HFFc6 (cell line): ENCODE measurements around the gene BHLHE41. TPM values are rescaled to one million over a fixed set of nuclear protein-coding genes. Genes with fewer than 3 reads are reported as not detected.

Source experiments
- DNase-seq: peaks from one replicate; pipeline ENCODE4 v3.0.0-alpha.2; 2018
- H3K27ac Mint-ChIP-seq: 2 replicates; pipeline ENCODE4 v1.8.0; 2020; ENCODE audit warnings: mild to moderate bottlenecking, mixed read lengths
- H3K27me3 Mint-ChIP-seq: 2 replicates; pipeline ENCODE4 v1.8.0; 2021; ENCODE audit warnings: mild to moderate bottlenecking, moderate library complexity, mixed read lengths; ENCODE audit not compliant: insufficient read depth
- H3K36me3 Mint-ChIP-seq: 2 replicates; pipeline ENCODE4 v1.8.0; 2021; ENCODE audit warnings: low read depth, mixed read lengths
- H3K4me1 Mint-ChIP-seq: 2 replicates; pipeline ENCODE4 v1.8.0; 2020; ENCODE audit warnings: low read depth, mixed read lengths
- H3K4me3 Mint-ChIP-seq: 2 replicates; pipeline ENCODE4 v1.8.0; 2020; ENCODE audit warnings: mild to moderate bottlenecking, moderate library complexity, mixed read lengths
- H3K9me3 Mint-ChIP-seq: 2 replicates; pipeline ENCODE4 v1.8.0; 2020; ENCODE audit warnings: mild to moderate bottlenecking, mixed read lengths
- CTCF ChIP-seq: fragments of 200-600 bp; sonication (generic); IDR thresholded peaks from 2 replicates; pipeline ENCODE4 v1.5.0; 2021; ENCODE audit warnings: antibody characterized with exemption, mild to moderate bottlenecking
- total RNA-seq, 6 experiments: library from RNA; stranded (reverse); fragmentation: NEBNext Ultra II Directional; extraction: Animal tissue kit (Norgen Biotek cat#: 25700); gene quantifications; 2 replicates in 1 of 6; 3 replicates in 5 of 6; pipeline ENCODE4 v1.2.3, GENCODE V29; 2021

The BHLHE41 gene
- total RNA-seq, 6 experiments from 2014 or later, result 12.3 to 17.6 (median 13.8) TPM

DNA sequence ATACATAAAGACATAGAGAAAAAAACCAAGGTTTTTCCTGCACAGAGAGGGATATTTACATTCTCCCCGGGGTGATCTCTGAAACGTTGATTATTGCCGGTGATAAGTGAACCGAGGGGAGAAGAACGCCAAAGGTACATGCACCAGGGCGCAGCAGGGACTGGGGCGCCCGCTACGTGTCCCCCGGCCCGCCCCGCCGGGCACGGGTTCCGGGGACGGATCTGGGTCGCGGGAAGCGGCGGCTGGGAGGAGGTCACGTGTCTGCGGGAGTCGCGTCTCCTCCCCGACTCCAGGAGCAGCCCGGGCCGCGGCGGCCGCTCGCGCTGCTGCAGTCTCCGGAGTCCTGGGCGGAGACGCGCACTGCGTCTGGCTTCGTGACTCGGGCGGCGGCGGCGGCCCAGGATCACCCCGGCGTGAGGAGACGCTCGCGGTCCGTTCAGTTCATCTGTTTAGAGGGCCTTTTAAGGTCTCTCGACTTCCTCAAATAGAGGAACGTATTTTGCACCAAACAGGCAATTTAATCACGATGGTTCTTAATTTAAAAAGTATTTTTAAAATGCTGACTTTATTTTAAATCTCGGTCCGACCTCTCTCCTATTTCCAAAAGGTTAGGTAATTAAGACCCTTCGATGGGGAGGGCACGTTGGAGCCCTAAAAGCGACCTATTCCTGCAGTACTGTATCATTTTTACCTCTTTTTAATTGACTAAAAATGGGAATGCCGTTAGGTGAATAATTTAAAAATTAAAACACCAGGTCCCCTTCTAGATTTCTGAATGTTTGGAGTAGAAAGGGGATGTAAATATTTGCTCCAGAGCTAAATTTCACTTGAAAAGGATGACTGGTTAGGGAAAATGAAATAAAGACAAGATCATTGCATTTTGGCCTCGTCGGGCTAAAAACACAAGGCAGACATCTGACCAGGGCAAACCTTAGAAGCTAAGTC is 1.8 kb upstream of the BHLHE41 start:
- Mint-ChIP-seq H3K9me3 (no peaks in the 10 kb centered on the region), H3K27ac (peak overlapping the region; percentile 99)

DNA sequence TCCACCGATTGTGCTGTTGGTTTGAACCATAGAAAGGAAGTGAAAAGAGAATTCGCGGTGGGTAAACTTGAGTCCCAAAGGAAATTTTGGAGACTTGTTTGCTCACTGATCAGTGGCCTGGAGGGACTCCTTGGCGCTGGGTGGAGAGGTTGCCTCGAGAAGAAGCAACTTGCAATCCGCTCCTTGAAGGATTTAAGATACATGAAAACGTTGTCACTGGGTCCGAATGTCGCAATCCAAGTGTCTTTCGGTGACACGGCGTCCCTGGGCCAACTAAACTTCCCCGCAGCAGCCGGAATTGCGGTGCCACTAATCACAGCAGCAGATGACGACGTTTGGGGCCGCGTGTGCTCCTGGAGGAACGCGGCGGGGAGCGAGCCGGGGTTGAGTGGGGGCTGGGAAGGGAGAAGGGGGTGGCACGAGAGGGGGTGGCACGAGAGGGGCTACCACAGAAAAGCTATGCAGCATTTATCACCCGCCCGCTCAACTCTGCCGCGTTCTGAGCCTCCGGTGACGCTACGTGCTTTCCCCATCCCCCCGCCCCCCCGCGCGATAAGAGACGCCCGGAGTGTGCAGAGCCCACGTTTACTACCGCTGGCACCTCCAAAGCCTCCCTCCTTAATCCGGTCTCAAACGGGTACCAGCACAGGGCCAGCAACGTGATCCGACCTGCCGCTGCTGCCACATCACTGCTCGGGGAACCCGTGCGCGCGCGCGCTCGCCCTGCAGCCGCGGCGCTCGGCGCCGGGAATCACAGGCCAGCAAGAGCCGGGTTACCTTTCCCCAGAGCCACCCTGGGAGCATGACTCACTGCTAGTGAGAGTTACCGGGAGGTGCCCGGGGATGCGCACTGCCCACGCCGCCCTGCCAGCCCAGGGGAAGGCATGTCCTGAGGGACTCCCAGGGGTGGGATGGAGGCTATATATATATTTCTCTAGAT is 833 bp upstream of the BHLHE41 start:
- DNase-seq, result peak; percentile 83
- no peak; the same call in 1 of the 2 replicates for TF ChIP-seq CTCF
- H3K27ac Mint-ChIP-seq, result peak overlapping the region; percentile 99
- no peaks in the 10 kb centered on the region; the same call in 1 of the 2 replicates for H3K27me3 Mint-ChIP-seq
- H3K36me3 Mint-ChIP-seq, result no peaks in the 10 kb centered on the region
- H3K4me3 Mint-ChIP-seq, result peak overlapping the region; percentile 98
- H3K4me1 Mint-ChIP-seq, result peaks cover 56% of the 10 kb centered on the region
- no peaks in the 10 kb centered on the region for H3K9me3 Mint-ChIP-seq

More for the DNA sequence above, 1.8 kb upstream of the BHLHE41 start:
- Mint-ChIP-seq H3K27me3 (no peaks in the 10 kb centered on the region; the same call in none of the 2 replicates), H3K36me3 (no peaks in the 10 kb centered on the region), H3K4me3 (peak overlapping the region; percentile 98), H3K4me1 (peaks cover 48% of the 10 kb centered on the region)
- DNase-seq, result peak; percentile 79
- no peak for TF ChIP-seq CTCF

DNA sequence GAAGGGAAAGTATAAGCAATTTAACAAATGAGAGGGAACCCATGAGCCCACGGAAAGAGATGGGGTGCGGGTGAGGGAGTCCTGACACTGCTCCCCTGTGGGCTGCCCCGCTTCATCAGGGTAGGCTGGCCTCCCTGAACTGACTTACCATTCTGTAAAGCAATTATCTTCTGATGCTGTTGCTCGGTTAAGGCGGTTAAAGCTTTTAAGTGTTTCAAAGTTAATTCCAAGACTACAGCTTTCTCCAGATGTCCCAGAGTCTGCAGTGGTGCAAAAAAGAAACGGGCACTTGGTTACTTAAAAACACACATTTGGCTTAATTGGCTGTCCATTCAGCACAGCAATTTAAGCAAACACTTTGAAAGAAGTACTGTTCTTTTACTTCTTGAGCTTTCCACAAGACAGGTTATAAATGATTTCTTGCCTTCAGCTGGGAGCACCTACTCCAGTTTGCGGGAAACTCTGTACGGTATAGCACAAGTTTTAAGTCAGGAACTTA is 1.3 kb downstream of the BHLHE41 start:
- DNase-seq, result peak; percentile 9
- no peaks in the 10 kb centered on the region for H3K9me3 Mint-ChIP-seq
- TF ChIP-seq CTCF, result no peak
- H3K4me1 Mint-ChIP-seq, result peaks cover 67% of the 10 kb centered on the region
- no peaks in the 10 kb centered on the region; the same call in 1 of the 2 replicates for H3K27me3 Mint-ChIP-seq
- H3K27ac Mint-ChIP-seq, result peak overlapping the region; percentile 91
- peak overlapping the region; percentile 98 for H3K4me3 Mint-ChIP-seq
- H3K36me3 Mint-ChIP-seq, result no peaks in the 10 kb centered on the region

DNA sequence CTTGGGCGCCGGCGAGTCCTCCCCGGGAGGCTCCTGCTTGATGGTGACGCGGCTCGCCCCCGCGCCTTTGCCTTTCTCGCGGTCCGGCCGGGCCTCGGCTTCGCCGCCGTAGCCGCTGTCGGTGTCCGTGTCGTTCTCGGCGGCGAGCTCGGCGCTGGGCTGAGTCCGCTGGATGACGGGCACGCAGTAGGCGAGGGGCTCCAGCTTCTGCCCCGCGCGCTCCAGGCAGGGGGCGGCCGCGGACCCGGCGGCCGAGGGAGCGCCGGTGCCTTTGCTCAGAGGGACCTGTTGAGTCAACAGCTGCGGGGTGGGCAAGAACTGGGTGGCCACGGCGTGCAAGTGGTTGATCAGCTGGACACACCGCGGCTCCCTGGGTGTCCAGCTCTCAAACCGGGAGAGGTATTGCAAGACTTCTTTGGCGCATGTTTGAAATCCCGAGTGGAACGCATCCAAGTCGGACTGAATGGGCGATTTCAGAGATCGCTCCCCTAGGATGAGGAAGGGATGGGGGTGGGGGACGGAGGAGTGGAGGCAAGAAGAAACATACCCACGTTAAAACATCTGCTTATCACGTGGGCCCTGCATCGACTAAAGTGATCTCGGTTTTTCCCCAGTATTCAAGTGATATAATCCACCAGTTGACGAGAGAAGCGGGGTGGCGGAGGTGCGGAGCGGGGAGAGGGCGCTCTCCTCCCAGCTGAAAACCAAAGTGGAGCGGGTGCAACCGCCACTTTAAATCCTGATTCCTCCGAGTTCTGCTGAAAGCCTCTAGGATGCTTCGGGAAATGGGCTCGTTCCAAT is 2.0 kb downstream of the BHLHE41 start:
- peak; percentile 67 for TF ChIP-seq CTCF
- no peaks in the 10 kb centered on the region for H3K36me3 Mint-ChIP-seq
- peaks cover 60% of the 10 kb centered on the region for H3K4me1 Mint-ChIP-seq
- peak overlapping the region; percentile 98 for H3K4me3 Mint-ChIP-seq
- H3K9me3 Mint-ChIP-seq, result no peaks in the 10 kb centered on the region
- peak overlapping the region; percentile 91 for H3K27ac Mint-ChIP-seq
- peak; percentile 68 for DNase-seq
- no peaks in the 10 kb centered on the region; the same call in 1 of the 2 replicates for H3K27me3 Mint-ChIP-seq
